Anterior cingulate cortex (tissue), 58 donors: ENCODE data around the gene MAN2A1.
"Not testable (repeated sequence)": the region's sequence is repeated elsewhere in the genome, so short reads cannot be mapped to it uniquely, and the experiment has no call there.

Source experiments
- DNase-seq, 58 donors: peaks; one replicate each; lab custom pipeline; 2025; lab: John Stamatoyannopoulos, UW

The MAN2A1 gene

DNA sequence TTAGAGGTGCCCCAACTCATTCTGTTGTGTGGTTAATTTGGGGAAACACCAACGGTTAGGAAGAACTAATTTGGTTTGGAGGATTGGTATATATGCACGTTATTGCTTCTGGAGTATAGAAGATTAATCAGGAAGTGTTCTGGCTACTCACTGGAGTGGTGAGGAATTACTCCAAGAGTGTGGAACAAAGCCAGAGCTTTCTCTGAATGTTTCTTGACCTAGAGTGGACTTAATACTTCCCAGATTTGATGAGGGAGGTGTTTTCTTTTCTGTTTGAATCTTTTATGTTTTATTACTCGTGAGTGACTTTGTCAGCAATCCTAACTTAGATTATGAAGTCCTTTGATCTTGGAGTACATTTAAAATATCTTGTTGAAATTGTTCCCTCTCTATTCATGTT lies 163.7 kb downstream of the MAN2A1 start:
- no peak for DNase-seq

DNA sequence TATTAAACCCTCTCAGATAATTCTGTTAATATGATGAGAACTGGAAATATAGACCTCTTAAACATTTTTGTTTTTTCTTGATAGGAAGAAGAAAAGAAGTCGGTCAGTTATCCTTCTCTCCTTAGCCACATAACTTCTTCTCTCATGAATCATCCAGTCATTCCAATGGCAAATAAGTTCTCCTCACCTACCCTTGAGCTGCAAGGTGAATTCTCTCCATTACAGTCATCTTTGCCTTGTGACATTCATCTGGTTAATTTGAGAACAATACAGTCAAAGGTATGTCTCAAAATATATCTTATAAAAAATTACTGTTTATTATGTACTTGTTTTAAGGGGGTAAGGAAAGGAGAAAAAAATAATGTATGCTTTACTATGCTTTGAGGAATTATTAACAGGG lies 165.3 kb downstream of the MAN2A1 start:
- DNase-seq = no peak

DNA sequence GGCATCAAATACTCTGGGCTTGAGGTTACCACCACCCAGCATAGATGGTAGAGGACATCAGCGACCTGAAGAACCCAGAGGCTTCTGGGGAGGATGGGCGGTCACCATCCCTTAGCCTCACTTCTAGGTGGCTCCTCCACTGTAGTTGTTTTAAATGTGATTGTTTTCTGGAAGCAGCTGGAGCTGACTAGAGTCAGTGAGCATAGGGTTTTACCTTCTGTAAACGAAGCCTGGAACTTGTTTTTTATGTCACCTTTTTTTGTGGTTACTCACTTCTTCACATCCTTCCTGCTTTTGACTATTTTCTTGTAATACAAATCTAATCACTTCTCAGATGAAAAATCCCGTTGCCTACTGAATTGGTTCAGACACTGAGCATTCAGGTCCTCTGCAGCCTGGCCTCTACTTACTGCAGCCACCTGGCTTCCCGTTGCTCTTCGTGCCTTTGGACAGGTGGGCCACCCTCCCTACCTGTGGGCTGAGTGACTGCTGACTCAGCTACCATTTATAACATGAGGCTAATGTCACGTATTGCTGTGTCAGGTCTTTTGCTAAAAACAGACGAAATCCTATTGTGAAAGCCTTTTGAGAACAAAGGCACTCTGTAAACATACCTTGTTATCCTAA lies 167.8 kb downstream of the MAN2A1 start:
- no peak for DNase-seq

- no peak for DNase-seq
Measured at GRCh38 chr5:109859537-109859936, 169.8 kb downstream of the MAN2A1 start.

DNA sequence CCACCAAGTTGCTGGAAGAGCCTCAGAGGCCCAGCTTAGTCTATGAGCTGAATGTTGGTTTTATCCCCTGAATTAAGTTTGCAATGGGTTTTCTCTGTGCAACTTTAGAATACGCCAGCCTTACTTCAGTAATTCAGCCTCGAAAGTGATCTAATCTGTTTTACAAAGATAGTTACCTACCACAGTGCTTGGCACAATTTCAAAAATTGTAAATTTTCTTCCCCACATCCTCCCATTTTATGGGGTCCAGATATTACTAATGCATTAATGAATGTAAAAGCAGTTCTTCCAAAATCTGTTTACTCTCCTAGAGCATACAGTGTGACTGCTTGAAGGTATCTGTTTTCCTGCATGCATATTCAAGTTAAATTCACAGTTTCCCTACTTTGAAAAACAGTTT lies 172.6 kb downstream of the MAN2A1 start:
- no peak for DNase-seq

DNA sequence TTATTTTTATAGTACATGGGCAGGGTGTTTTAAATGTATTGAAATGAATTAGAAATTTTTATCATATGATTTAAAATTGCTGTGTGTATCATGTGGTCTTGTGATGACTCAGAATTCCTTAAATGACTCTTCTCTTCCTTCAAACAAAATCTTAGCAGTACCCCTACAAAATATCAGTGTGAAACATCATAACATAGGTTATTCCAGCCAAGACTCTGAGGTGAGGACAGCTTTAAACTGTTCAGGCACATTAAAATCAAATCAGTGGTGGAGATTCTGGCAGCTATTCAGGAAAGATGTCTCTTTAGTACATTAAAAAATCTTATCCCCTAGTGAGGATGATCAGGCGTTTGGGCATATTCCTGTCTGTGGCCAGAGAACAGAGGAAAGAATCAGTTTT lies 174.0 kb downstream of the MAN2A1 start:
- no peak for DNase-seq

GRCh38 chr5:109865637-109866036 lies 175.9 kb downstream of the MAN2A1 start:
- peak in 11 of 58 donors; percentile 6 to 44 (median 11) for DNase-seq

GRCh38 chr5:109866051-109866450 lies 176.3 kb downstream of the MAN2A1 start:
- no peak for DNase-seq

DNA sequence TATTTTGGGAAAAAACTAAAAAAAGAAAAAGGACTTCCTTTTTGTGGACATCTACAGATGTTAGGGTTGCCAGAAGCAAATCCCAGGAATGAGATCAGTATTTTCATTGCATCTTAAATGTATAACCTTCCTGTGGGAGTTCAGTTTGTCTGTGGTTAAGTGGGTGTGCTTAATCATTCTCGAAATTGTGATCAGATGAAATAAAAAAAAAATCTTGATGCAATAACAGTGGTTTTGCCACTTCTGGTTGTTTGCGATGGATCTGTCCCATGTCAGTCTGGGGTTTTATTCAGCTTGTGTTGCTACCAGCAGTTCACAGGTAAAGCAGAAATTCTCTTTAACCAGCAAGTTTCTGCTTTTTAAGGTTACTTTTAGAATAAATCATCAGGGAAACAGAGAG lies 179.0 kb downstream of the MAN2A1 start:
- no peak for DNase-seq

DNA sequence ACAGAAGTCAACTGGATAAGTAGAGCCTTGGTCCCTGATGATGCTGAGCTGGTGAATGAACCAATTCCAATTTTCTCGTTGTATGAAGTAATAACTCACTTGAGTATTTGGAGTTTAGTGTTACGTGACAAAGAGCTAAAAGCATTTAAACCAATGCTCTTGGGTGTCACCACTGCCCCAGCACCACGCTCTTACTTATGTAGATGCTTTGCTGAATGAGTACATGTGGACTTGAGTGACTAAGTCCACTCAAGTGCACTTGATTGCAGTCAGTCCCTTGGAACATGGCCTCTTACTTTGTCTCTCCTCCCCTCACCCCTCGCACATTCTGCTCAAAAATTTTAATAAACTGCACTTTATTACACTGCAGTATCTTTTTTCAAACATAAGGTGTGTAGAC lies 184.0 kb downstream of the MAN2A1 start:
- no peak for DNase-seq

DNA sequence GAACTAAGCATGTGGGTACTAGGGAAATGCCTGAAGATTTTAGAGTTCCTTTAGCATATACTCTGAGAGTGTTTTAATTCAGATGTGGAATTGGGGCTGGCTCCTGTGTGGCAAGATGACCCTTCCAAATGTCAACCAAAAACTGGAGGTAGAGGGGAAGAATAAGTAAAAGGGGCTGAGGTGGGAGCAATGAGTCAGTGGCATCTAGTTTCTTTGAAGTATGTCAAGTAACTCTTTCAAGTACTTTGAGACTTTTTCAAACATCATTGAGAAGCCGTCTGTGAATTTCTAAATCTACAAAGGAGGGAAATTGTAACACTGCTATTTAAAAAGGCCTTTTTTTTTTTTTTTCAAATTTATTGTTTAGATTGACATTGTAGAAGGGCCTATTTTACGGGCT lies 184.4 kb downstream of the MAN2A1 start:
- DNase-seq = no peak

DNA sequence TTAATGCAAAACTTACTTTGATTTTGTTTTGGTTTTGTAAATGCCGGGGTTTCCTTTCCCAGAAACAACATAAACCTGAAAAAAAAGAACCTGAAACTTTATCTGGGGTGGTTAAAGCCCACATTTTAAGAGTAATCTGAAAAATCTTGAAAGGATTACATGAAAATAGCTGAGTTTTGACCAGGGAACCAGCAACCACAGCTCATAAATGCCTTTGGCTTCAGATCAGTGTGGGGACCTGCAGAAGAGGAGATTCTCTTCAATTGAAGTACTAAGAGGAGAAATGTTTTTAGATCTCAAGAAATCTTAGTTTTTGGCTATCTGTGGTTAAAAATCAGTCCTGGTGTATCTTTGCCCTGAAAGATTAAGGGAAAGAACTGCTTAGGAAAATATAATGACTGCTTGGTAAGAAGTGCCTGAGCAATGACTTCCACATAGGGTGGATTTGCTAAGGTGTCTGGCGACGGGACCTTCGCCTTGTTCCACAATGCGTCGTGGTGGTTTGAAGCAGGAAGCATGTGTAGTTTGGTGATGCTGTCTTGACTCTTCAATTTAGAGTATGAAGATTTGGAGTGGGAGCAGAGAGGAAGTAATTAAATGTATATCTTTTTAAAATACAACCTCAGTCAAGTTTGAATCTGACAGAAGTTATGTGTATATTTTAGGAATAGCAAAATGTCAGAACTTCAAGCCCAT lies 186.5 kb downstream of the MAN2A1 start:
- no peak for DNase-seq

DNA sequence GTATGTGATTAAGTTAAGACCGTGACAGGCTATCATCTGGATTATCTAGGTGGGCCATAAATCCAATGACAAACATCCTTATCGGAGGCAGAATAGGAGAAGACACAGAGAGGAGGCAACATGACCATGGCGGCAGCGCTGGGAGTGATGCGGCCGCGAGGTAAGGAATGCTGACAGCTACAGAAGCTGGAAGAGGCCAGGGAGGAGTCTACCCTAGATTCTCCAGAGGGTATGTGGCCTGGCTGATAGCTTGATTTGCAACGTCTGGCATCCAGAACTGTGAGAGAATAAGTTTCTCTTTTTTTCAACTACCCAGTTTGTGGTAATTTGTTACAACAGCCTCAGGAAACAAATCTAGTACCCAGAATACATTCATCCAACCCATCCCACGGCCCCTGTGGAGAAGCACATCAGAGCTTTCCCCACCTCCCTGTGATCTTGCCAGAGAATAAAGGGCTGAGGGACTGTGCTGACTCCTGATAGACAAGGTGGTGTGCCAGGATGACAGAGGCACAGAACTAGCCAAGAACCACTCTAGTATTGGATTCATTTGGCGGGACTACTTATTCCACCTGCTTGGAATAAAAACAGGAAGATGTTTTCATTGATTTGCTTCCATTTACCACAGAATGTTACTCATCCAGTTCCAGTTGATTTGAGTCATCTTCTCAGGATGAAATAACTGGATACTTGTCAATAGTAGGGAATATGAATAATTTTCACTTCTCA lies 187.4 kb downstream of the MAN2A1 start:
- peak in 1 of 58 donors; percentile 24 for DNase-seq

DNA sequence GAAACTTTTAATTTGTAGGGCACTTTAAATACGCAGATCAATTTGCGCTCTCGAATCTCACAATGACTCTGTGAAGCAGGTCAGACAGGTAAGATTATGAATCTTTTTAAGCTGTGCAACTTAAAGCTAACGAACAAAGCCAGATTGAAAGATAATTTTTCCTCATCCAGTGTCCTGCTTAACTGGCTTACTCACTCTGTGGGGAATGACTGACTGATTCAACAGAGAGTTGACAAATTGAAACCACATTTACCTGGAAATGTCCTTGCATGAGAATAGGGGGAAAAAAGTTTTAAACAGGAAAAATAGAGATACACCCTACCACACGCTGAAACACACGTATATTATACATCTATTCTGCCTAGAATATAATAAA lies 187.9 kb downstream of the MAN2A1 start:
- no peak for DNase-seq

DNA sequence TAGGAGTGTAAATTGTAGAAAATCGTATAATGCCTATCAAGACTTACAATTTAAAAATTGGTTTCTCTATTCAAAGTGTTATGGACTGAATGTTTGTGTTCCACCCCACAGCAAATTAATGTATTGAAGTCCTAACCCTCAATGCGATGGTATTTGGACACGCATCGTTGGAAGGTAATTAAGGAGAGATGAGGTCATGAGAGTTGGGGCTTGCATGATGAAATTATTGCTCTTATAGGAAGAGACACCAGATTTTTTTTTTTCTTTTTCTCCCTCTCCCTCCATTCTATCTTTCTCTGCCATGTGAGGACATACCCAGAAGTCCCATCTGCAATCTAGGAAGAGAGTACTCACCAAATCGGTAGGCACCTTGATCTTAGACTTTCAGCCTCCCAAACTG lies 189.2 kb downstream of the MAN2A1 start:
- DNase-seq = no peak

DNA sequence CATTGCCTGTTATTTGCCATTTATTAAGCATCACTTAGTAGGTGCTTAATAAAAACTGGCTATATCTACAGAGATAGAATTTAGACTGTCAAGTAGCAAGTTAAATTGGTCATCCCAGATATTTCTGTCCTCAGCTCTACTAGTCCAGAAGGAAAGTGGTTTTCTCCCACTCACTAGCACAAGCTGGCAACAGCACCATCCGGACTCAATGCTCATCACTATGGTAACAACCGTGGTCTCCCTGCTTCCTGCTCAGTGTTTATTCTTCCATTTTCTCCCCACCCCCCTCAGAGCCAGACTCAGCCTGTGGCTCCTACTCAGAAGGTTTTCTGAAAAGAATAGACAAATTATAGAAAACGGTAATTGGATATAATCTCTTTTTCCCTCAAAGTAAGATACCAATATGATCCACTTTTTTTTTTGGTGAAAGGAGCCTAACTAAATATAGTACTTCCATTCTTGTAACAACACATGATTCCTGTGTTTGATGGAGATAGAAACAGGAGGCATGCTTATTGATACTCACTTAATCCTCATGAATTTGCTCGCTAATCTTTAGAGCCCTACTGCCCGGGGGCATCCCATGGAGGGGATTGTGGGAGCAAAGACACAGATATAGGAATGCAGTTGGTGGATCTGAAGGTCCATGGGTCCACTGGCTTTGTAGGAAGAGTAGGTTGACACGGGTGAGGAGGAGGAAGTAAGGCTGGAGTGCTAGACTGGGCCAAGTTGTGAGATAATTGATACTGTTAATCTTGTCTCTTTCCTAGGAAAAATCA lies 191.4 kb downstream of the MAN2A1 start:
- DNase-seq = peak in 27 of 58 donors; percentile 5 to 79 (median 35)

- DNase-seq = no peak
Measured at GRCh38 chr5:109882546-109882945, 192.8 kb downstream of the MAN2A1 start.

DNA sequence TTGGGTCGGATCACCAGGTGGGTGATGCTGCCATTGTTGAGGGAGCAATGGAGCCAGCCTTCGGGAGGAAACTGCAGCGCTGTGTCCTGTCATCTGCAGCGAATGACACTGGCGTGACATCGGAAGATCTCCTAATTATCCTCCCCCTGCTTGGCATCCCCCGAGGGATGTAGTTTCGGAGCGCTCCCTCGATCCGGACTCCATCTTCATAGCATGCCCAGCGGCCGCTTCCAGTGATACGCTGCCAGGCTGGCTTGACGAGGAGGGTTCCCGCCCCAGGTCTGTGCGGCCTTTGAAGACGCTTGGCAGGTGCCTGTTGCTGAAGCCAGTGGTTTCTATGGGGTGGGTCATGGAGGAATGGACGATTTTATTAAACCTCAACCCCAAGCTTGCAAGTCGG lies 194.9 kb downstream of the MAN2A1 start:
- no peak for DNase-seq

DNA sequence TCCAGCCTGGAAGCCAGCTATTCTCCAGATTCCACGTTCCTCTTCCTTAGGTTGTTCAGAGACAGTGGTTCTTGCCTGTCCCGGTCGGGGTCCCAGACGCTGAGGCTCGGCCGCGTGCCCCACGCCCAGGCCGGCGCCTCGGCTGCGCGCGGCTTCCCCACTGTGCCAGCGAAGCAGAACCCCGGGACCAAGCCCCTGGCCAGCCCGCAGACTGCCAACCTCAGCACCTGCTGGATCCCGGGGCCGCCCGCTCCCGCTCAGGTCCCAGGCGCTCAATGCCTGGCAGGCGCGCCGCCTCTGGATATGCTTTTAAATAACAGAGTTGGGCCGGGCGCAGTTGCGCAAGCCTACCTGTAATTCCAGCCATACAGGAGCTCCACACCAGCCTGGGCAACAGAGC lies 195.5 kb downstream of the MAN2A1 start:
- DNase-seq = no peak

DNA sequence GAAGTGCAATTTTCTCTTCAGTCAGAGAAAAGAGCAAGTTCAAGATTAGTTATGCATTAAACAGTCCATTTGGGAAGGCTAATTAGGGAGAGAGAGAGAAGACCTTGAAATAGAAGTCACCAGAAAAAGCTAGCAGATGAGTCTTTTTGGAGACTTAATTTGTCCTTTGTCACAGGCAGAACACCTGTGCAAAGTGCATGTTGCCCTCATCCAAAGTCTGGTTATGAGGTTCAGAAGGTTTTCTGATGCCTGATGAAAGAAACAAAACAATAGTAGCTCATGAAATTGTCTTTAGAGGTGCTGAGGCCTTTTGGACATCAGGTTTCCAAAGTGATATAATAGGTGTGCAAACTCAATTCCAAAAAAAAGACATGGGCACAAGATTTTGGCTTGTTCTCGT lies 199.3 kb downstream of the MAN2A1 start:
- DNase-seq = no peak

- DNase-seq = not testable (repeated sequence)
Measured at GRCh38 chr5:109893271-109893670, 203.5 kb downstream of the MAN2A1 start.
